KMS-11 (cell line): ENCODE measurements around the gene NDEL1.

ENCODE experiments used
- H2AFZ ChIP-seq: fragments of 200-600 bp; sonication (generic); 2 replicates; pipeline ENCODE4 v1.6.1; 2016; ENCODE audit warnings: antibody characterized with exemption, mixed run types, low read depth
- H3K27ac ChIP-seq: fragments of 200-600 bp; sonication (generic); 2 replicates; pipeline ENCODE4 v1.6.1; 2016; ENCODE audit warnings: mild to moderate bottlenecking, mixed run types
- H3K27me3 ChIP-seq: fragments of 200-600 bp; sonication (generic); 2 replicates; pipeline ENCODE4 v1.6.1; 2017; ENCODE audit warnings: mild to moderate bottlenecking, low read depth, mixed run types, moderate library complexity; ENCODE audit not compliant: insufficient read depth
- H3K36me3 ChIP-seq: fragments of 200-600 bp; sonication (generic); 2 replicates; pipeline ENCODE4 v1.6.1; 2017; ENCODE audit warnings: mild to moderate bottlenecking, mixed run types; ENCODE audit not compliant: insufficient read depth
- H3K4me1 ChIP-seq: fragments of 200-600 bp; sonication (generic); 2 replicates; pipeline ENCODE4 v1.6.1; 2016; ENCODE audit warnings: mild to moderate bottlenecking, low read depth, mixed run types; ENCODE audit not compliant: poor library complexity, severe bottlenecking
- H3K4me2 ChIP-seq: fragments of 200-600 bp; sonication (generic); 2 replicates; pipeline ENCODE4 v1.7.0; 2016; ENCODE audit warnings: mild to moderate bottlenecking, mixed run types
- H3K4me3 ChIP-seq: fragments of 200-600 bp; sonication (generic); IDR thresholded peaks from 2 replicates; pipeline ENCODE4 v1.6.1; 2017; ENCODE audit warnings: low read depth, low read length, mixed read lengths; ENCODE audit not compliant: insufficient read depth
- H3K79me2 ChIP-seq: fragments of 200-600 bp; sonication (generic); 2 replicates; pipeline ENCODE4 v1.6.1; 2016; ENCODE audit warnings: low read depth, mixed run types; ENCODE audit not compliant: insufficient read depth
- H3K9ac ChIP-seq: fragments of 200-600 bp; sonication (generic); 2 replicates; pipeline ENCODE4 v1.6.1; 2016; ENCODE audit warnings: mild to moderate bottlenecking, mixed run types
- H4K20me1 ChIP-seq: fragments of 200-600 bp; sonication (generic); 2 replicates; pipeline ENCODE4 v1.6.1; 2016; ENCODE audit warnings: mild to moderate bottlenecking, mixed run types; ENCODE audit not compliant: insufficient read depth
- TF ChIP-seq, protein P1 (sequence below): fragments of 200-600 bp; sonication (generic); conservative IDR thresholded peaks from 2 replicates; pipeline ENCODE4 v1.6.1; 2017; ENCODE audit warnings: low read depth, mild to moderate bottlenecking, antibody characterized with exemption, low read length, moderate library complexity, mixed read lengths

NDEL1 gene

DNA sequence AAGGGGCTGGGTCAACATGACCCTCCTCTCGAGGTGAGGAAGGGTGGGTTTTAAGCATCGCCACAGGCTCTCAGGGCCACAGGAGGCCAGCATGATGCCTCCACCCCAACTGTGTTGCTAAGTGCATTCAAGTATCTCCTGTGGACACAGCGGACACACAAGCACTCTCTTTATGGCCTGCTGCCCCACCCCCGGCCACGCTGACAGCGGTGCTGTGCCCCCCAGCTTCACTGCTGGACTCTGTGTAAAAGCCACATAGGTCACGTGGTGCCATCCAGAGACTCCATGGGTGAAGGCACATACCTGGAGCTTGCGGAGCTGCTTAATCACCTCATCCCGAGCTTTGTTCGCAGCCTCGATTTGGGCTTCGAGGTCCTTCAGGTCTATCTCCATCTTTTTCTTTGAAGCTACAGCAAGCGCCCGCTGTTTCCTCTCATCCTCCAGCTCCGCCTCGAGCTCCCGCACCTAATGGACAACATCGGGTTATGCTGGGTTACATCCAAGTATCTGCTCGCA is 51.5 kb downstream of the NDEL1 start:
- H3K36me3 ChIP-seq: no peaks in the 10 kb centered on the region
- H3K4me3 ChIP-seq: no peak overlapping the region
- H3K9ac ChIP-seq: no peak overlapping the region
- no peaks in the 10 kb centered on the region for H3K79me2 ChIP-seq
- no peaks in the 10 kb centered on the region for H3K27me3 ChIP-seq
- no peak overlapping the region for H3K27ac ChIP-seq
- H3K4me2 ChIP-seq: no peak overlapping the region
- H2AFZ ChIP-seq: no peak overlapping the region
- H3K4me1 ChIP-seq: no peaks in the 10 kb centered on the region
- H4K20me1 ChIP-seq: no peaks in the 10 kb centered on the region
- TF ChIP-seq, protein P1, sequence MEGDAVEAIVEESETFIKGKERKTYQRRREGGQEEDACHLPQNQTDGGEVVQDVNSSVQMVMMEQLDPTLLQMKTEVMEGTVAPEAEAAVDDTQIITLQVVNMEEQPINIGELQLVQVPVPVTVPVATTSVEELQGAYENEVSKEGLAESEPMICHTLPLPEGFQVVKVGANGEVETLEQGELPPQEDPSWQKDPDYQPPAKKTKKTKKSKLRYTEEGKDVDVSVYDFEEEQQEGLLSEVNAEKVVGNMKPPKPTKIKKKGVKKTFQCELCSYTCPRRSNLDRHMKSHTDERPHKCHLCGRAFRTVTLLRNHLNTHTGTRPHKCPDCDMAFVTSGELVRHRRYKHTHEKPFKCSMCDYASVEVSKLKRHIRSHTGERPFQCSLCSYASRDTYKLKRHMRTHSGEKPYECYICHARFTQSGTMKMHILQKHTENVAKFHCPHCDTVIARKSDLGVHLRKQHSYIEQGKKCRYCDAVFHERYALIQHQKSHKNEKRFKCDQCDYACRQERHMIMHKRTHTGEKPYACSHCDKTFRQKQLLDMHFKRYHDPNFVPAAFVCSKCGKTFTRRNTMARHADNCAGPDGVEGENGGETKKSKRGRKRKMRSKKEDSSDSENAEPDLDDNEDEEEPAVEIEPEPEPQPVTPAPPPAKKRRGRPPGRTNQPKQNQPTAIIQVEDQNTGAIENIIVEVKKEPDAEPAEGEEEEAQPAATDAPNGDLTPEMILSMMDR: no peak

DNA sequence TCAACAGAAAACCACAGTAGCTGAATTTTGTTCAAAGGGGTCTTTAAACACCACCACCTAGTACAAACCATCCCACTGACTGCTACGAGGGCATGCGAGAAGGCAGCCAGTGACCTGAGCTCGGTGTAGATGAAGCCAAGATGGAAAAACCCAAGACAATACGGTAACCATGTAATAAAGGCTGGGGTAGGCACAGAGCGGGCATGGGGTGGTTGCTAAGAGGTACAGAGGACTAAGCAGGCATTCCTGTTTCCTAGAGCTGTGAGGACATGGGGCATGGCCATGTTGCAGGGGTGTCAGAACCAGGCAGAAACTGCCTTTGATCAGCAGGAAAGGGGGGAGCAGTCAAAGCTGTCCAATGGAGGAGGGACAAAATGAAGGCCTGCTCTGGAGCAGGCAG is 52.1 kb downstream of the NDEL1 start:
- Histone ChIP-seq H3K79me2 (no peaks in the 10 kb centered on the region), H3K4me1 (no peaks in the 10 kb centered on the region), H3K36me3 (no peaks in the 10 kb centered on the region), H3K9ac (no peak overlapping the region), H3K4me3 (no peak overlapping the region), H4K20me1 (no peaks in the 10 kb centered on the region), H3K27me3 (no peaks in the 10 kb centered on the region), H3K4me2 (no peak overlapping the region), H3K27ac (no peak overlapping the region), H2AFZ (no peak overlapping the region)
- TF ChIP-seq, protein P1: no peak

- Histone ChIP-seq H2AFZ (no peak overlapping the region), H3K4me2 (no peak overlapping the region), H3K4me1 (no peaks in the 10 kb centered on the region), H3K27ac (no peak overlapping the region), H3K4me3 (no peak overlapping the region), H3K27me3 (no peaks in the 10 kb centered on the region), H3K9ac (no peak overlapping the region), H4K20me1 (no peaks in the 10 kb centered on the region), H3K36me3 (no peaks in the 10 kb centered on the region), H3K79me2 (no peaks in the 10 kb centered on the region)
- TF ChIP-seq, protein P1: no peak
Observed at GRCh38 chr17:8488491-8488890, 52.8 kb downstream of the NDEL1 start.

GRCh38 chr17:8488901-8489300 is 53.2 kb downstream of the NDEL1 start:
- no peak overlapping the region for H3K27ac ChIP-seq

More at GRCh38 chr17:8488901-8489300, 53.2 kb downstream of the NDEL1 start:
- no peak overlapping the region for H3K4me3 ChIP-seq
- H3K4me2 ChIP-seq: no peak overlapping the region
- no peaks in the 10 kb centered on the region for H3K79me2 ChIP-seq
- H3K4me1 ChIP-seq: no peaks in the 10 kb centered on the region
- H3K36me3 ChIP-seq: no peaks in the 10 kb centered on the region
- no peak overlapping the region for H2AFZ ChIP-seq
- H3K9ac ChIP-seq: no peak overlapping the region
- H4K20me1 ChIP-seq: no peaks in the 10 kb centered on the region
- TF ChIP-seq, protein P1: no peak
- no peaks in the 10 kb centered on the region for H3K27me3 ChIP-seq
